GM12878 (cell line): ENCODE results near the gene IL6R. TPM values are rescaled to one million over a fixed set of nuclear protein-coding genes. Genes with fewer than 3 reads are reported as not detected.
A peak's percentile ranks its signal among the peaks of the same experiment; 100 is the strongest.

ENCODE experiments used
- BHLHE40 ChIP-seq, 2 experiments: fragments of 450-650 bp in 1 of 2; IDR thresholded peaks; 2 replicates each; pipeline ENCODE4 v1.6.1; 2011 to 2017; ENCODE audit warnings: low read depth in 2 of 2, borderline replicate concordance in 1 of 2, improper control_type of control experiment in 1 of 2, low read length in 1 of 2, mild to moderate bottlenecking in 1 of 2
- EED ChIP-seq: sonication (generic); IDR thresholded peaks from 2 replicates; pipeline ENCODE4 v1.6.1; 2016; ENCODE audit warnings: antibody characterized with exemption, low read depth
- IRF4 ChIP-seq: IDR thresholded peaks from 2 replicates; pipeline ENCODE4 v1.6.1; 2011; ENCODE audit warnings: low read depth, low read length
- MXI1 ChIP-seq: fragments of 150-350 bp; IDR thresholded peaks from 2 replicates; pipeline ENCODE4 v1.6.1; 2011; ENCODE audit warnings: low read depth, mild to moderate bottlenecking, inconsistent platforms, low read length, improper control_type of control experiment
- NR2F1 ChIP-seq: fragments of 450-650 bp; conservative IDR thresholded peaks from 2 replicates; pipeline ENCODE4 v1.6.1; 2017; ENCODE audit warnings: mild to moderate bottlenecking
- PKNOX1 ChIP-seq: fragments of 450-650 bp; IDR thresholded peaks from 2 replicates; pipeline ENCODE4 v1.6.1; 2016; ENCODE audit warnings: mild to moderate bottlenecking
- SPI1 ChIP-seq: IDR thresholded peaks from 2 replicates; pipeline ENCODE4 v1.6.1; 2011; ENCODE audit warnings: low read depth, mild to moderate bottlenecking, low read length, moderate library complexity, borderline replicate concordance; ENCODE audit not compliant: insufficient read depth
- TARDBP ChIP-seq: IDR thresholded peaks from 2 replicates; pipeline ENCODE4 v1.6.1; 2016; ENCODE audit warnings: borderline replicate concordance
- ZBTB40 ChIP-seq: fragments of 450-650 bp; IDR thresholded peaks from 2 replicates; pipeline ENCODE4 v1.6.1; 2016; ENCODE audit warnings: mild to moderate bottlenecking, moderate library complexity, borderline replicate concordance
- polyA plus RNA-seq, 11 experiments: library from polyadenylated mRNA; depleted of rRNA in 4 of 11; unstranded in 6 of 11; stranded (reverse) in 5 of 11; fragments of >200 nt; fragmentation: Nextera tagmentation in 4 of 11; fragmentation: Illumina TruSeq in 1 of 11; extraction: Ambion mirVana in 4 of 11; extraction: Trizol in 1 of 11; gene quantifications; 1 replicate in 1 of 11; 2 replicates in 10 of 11; pipeline versions ENCODE4 v1.2.1 to v1.2.3, GENCODE V29; 2011 to 2016; ENCODE audit warnings: inconsistent platforms in 2 of 11, missing spikeins in 2 of 11, low read depth in 1 of 11
- total RNA-seq, 4 experiments: library from RNA; depleted of rRNA in 3 of 4; stranded (reverse); fragments of >200 nt in 3 of 4; fragmentation: Illumina TruSeq in 1 of 4; extraction: Trizol in 1 of 4; gene quantifications; 2 replicates each; pipeline versions ENCODE4 v1.2.1 to v1.2.3, GENCODE V29; 2013 to 2021

IL6R gene
- total and polyA plus RNA-seq, 10 of the 15 experiments (the other 5 are each of a cell fraction or from before 2014, with no cell fraction given): 1.9 to 43.4 (median 17.5) TPM

GRCh38 chr1:154492115-154492514 is 87.0 kb downstream of the IL6R start (continued):
- TF ChIP-seq BHLHE40 (IDR thresholded peaks at IDR 0.05; ENCODE audit: borderline replicate concordance in 1 of 2, low read depth in 2 of 2, low read length in 1 of 2): peak in 1 of 2 experiments; percentile 9; a peak in 1 of 4 replicates
- no peak for TF ChIP-seq MXI1
- TF ChIP-seq ZBTB40: no peak
- TF ChIP-seq IRF4: no peak
- peak; percentile 47 for TF ChIP-seq EED
- TF ChIP-seq SPI1: peak; percentile 46; the same call in 1 of the 2 replicates
- TF ChIP-seq PKNOX1: peak; percentile 25; the same call in 1 of the 2 replicates
- TF ChIP-seq NR2F1: no peak
- no peak for TF ChIP-seq TARDBP
